Stimulated activated CD4-positive, alpha-beta T cell treated with anti-CD3 and anti-CD28 coated beads, Interleukin-12 subunit alpha, Interleukin-12 subunit beta, amount 100 ng/mL, for 48 hours (primary cell): Measurements from ENCODE around the gene UBAP1.
A peak's percentile ranks its signal among the peaks of the same experiment; 100 is the strongest.
"Not testable (repeated sequence)": the region's sequence is repeated elsewhere in the genome, so short reads cannot be mapped to it uniquely, and the experiment has no call there.

ENCODE experiments used
- DNase-seq, 3 donors: peaks; one replicate each; pipeline ENCODE4 v3.0.0-alpha.2; 2020; ENCODE audit warnings: low read depth in 2 of 3, low spot score in 1 of 3

The UBAP1 gene

DNA sequence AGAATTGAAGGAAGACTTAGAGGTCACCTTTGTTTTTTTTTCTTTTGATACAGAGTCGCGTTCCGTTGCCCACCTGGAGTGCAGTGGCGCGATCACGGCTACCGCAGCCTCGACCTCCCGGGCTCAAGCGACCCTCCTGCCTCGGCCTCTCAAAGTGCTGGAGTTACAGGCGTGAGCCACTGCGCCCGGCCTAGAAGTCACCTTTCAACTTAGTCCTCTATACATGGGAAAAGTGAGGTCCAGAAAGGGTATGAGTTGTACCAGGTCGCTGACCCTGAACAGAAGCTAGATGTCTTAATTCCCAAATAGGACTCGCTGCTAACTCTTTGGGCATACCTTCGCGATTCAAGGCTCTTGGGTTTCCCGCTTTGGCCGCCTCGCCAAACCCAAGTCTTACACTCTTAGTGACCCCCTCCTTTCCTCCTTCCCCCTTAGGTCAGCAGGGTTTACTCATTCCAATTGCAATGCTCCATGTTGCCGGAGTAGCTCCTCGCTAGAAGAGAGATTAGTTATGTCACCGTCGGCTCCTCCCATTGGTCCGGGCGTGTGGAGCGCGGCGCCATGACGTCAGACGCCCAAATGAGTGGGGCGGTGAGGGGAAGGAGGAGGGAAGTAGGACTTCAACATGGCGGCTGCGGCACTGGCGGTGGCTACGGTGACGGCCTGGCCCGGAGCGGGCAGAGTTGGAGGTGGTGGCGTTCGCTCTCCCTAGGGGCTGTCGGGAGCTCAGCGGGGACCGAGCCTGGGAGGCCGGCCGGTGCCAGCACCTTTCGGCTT, at the start of gene UBAP1:
UBAP1 (plus strand) TSS at position 608 of the 777 bp plus-strand sequence. CDS start 41,872 bp downstream, outside the sequence.
- DNase-seq, result peak; percentile 93

- DNase-seq, result no peak
Observed at GRCh38 chr9:34131571-34131970, 47.3 kb upstream of the UBAP1 start.

DNA sequence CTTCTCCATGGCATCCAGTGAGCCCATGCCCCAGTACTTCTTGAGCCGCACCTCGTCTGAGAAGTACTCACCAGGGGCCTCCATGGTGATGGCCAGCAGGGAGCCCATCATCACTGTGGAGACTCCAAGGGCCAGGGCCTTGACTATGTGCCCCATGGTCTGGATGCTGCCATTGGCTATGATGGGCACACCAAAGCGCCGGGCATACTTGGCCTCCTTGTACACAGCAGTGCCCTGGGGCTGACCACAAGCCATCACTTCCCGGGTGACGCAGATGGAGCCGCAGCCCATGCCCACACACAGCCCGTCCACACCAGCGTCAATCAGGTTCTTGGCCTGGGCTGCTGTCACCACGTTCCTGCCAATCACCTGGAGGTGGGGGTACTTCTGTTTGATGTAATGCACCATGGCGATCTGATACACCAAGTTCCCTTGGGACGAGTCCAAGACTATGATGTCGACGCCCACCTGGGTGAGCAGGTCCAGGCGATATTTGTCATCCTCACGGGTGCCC, 45.4 kb upstream of the UBAP1 start:
- DNase-seq, result no peak

DNA sequence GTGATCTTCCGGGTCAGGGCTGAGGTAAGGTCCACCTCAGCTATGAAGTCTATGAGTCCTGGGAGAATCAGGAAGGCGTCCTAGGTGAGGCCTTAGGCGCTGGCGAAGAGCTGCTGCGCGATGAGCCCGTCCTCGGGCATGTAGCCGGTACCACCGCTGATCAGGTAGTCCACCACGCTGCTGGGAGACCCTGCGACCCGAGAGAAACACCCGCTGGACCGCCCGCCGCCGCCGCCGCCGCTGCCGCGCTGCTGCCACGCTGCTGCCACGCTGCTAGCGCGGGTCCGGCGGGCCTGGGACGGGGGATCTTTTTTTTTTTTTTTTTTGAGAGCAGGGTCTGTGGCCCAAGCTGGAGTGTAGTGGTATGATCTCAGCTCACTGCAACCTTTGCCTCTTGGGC, 44.3 kb upstream of the UBAP1 start:
- no peak for DNase-seq

- not testable (repeated sequence) for DNase-seq
Observed at GRCh38 chr9:34138644-34139043, 40.2 kb upstream of the UBAP1 start.

DNA sequence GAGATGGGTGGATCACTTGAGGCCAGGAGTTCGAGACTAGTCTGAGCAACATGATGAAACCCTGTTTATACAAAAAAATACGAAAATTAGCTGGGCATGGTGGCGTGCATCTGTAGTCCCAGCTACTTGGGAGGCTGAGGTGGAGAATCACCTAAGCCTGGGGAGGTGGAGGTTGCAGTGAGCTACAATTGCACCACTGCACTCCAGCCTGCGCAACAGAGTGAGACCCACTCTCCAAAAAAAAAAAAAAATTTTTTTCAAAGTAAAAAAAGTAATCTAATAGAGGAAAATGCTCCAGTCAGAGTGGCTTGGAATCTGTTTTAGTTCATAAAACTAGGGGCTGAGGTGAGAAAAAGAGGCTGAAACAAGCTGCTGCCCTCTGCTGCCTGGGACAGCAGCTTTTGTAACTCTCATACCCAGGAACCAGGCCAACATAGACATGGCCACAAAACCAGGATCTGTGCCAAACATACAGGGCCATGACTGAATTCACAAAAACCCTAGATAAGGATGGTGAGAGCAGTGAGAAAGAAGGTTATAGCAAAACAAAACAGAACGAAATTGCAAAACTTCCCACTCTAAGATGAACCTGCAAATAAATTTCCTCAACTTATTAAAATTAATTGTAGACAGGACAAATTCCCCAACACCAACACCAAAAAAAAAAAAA, 39.2 kb upstream of the UBAP1 start:
- DNase-seq, result no peak

GRCh38 chr9:34140853-34141252, 38.0 kb upstream of the UBAP1 start:
- no peak for DNase-seq

DNA sequence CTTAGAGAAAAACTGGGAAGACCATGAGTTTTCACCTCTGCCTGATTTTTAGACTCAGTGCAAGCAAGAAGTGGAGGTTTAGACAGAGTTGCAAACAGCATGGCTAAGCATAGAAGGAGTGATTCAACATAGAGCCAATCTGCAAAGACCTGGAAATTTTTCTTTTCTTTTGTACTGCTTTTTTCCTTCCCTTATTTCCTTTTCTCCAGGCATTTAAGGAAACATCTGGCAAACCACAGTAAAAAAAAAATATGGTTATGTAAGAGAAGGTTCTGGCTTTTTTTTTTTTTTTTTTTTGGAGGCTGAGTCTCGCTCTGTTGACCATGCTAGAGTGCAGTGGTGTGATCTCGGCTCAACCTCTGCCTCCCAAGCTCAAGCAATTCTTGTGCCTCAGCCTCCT, 35.7 kb upstream of the UBAP1 start:
- DNase-seq, result no peak

GRCh38 chr9:34145165-34145564, 33.7 kb upstream of the UBAP1 start:
- no peak for DNase-seq

GRCh38 chr9:34151398-34151797, 27.4 kb upstream of the UBAP1 start:
- DNase-seq, result no peak

DNA sequence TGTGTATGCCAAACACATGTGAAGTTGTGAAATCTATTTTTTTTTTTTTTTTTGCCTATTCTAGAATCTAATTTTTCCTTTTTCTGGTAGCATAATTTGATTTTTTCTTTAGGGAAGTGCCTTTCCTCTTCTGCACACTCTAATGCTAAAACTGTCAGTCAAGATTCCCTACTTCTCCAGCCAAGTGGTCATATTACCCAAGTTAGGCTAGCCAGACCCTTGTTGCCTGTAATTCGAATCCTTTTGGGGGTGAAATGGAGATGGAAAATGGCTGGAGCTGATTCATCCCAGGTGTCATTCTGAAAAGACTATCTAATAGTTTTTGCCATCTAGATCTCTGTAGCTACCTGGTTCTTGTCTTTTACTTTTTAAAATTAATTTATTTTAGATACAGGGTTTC, 24.8 kb upstream of the UBAP1 start:
- DNase-seq, result no peak

GRCh38 chr9:34157318-34157717, 21.5 kb upstream of the UBAP1 start:
- no peak for DNase-seq

DNA sequence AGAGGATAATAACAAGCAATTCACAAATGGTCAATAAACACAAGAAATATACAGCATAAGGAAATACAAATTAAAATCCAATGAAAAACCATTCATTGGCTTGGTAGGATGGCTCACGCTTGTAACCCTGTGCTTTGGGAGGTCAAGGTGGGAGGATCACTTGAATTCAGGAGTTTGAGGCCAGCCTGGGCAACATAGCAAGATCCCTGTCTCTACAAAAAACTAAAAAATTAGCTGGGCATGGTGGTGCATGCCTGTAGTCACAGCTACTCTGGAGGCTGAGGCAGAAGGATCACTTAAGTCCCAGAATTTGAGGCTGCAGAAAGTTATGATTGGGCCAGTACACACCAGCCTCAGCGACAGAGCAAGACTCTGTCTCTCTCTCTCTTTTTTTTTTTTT, 20.9 kb upstream of the UBAP1 start:
- DNase-seq, result no peak

GRCh38 chr9:34158362-34158869, 20.4 kb upstream of the UBAP1 start:
- DNase-seq, result no peak

DNA sequence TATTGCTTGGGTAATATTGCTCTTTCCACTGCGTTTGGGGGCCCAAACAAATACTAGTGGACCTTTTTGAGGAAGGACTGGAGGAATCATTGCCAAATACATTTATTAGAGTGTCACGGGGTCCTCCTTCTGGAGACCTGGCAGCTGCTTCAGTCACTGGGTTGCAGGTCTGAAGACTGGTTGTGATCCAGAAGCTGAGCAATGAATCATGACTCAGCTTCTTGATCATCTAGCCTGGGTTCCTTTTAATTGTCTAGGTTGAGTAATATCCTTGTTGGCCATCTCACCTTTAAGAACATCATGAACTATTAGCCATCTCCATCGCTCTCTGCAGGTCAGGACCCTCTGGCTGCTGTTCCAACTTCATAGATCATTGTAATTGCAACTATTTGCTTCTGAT, 15.4 kb upstream of the UBAP1 start:
- DNase-seq, result no peak

DNA sequence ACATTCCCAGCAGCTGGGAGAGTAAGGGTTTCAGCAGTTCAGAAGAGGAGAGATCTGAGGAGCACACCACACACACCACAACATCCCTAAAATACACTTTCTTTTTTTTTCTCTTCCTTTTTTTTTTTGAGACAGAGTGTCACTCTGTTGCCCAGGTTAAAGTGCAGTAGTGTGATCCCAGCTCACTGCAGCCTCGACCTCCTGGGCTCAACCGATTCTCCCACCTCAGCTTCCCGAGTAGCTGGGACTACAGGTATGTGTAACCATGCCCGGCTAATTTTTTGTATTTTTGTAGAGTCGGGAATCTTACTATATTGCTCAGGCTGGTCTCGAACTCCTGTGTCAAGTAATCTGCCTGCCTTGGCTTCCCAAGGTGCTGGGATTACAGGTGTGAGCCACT, 9.7 kb upstream of the UBAP1 start:
- no peak for DNase-seq

DNA sequence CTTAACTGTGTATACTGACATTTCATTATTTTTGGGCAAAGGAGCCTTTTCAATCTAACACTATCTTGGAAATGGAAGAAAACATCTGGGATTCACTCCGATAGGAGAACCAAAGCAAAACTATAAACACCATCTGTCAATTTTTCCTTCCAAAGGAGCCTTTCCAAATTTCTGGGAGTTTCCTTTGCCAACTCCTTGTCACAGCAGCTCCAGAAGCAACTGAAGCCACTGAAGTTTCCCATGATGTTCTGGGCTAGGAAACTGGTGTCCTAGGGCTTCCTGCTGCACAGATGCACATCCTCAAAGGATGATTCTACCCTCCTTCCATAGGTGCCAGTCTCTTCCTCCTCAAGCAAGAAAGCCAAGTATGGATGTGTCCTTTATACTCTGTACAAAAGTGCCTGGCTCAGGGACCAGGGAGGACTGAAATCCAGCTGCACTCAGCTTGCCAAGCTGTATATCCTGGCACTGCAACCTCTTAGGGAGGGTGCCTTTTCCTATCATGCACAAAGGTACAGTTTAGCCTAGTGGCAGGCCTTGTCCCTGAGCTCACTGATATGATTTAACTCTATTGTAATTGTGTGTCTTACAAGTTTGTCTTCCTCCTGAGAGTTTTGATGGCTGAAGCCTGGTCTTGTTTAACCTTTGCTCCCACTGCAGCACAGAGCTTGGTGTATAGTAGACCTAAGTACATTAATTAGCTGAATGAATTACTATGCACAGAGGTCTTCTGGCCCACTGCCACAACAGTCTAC, 8.4 kb upstream of the UBAP1 start:
- no peak for DNase-seq

DNA sequence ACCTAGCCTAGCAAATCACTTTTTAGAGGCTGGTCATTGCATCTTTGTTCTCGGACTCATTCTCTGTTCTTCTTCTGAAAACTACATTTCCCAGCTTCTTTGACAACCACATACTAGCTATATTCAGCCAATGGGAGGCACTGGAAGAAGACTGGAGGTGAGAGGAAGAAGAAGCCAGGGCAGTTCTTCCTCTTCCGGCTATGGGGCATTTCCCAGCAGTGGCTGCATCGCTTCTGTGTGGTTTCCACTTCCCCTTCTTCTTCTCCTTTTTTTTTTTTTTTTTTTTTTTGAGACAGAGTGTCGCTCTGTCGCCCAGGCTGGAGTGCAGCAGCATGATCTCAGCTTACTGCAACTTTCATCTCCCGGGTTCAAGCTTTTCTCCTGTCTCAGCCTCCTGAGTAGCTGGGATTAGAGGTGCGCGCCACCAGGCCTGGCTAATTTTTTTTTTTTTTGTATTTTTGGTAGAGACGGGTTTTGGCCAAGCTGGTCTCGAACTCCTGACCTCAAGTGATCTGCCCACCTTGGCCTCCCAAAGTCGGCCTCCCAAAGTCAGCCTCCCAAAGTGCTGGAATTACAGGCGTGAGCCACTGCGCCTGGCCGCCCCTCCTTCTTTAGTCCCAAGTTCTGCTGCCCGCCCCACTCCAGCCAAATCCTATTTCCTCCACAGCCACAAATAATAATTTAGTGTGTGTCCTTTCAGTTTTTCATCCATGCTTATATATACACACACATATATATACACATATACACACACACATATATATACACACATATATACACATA, 6.9 kb upstream of the UBAP1 start:
- DNase-seq, result no peak

DNA sequence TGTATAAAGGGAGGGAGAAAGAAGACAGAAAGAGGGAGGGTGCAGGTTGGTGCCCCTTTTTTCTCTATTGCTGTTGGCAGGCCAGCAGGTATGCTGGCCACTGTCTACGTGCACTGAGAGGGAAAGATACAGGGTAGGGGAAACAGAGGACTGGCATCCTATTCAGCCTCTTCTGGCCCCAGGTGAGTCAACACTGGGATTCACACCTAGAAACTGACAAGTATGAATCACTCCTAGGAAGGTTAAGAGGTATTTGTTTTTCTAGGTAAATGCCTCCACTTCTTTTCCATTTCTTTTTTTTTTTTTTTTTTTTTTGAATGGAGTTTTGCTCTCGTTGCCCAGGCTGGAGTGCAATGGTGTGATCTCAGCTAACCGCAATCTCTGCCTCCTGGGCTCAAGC, 2.8 kb upstream of the UBAP1 start:
- DNase-seq, result no peak

- no peak for DNase-seq
Observed at GRCh38 chr9:34177593-34178435, 1.0 kb upstream of the UBAP1 start.
